ENCODE results near the gene PAK2. TPM values are rescaled to one million over a fixed set of nuclear protein-coding genes. Genes with fewer than 3 reads are reported as not detected.

The PAK2 gene
- polyA plus RNA-seq, 1 of the 3 experiments (the other 2 are of a cell fraction): 27.9 TPM

GRCh38 chr3:196803891-196804468 is 64.3 kb downstream of the PAK2 start:
- Histone ChIP-seq H3K36me3 (replicated peaks in 1 of 2; ENCODE audit: control insufficient read depth in 1 of 2, insufficient read depth in 2 of 2, low read length in 1 of 2) (peaks cover 32 to 47% of the 10 kb centered on the region in 2 experiments), H3F3A (replicated peaks; ENCODE audit: insufficient read depth) (peaks cover 23% of the 10 kb centered on the region), H3K79me2 (ENCODE audit: insufficient read depth) (peaks cover 29% of the 10 kb centered on the region; the same call in 1 of the 2 replicates), H3K9me3 (no peaks in the 10 kb centered on the region), H3K27me3 (ENCODE audit: insufficient read depth) (no peaks in the 10 kb centered on the region), H3K9me2 (no peaks in the 10 kb centered on the region), H3K9ac (no peak overlapping the region), H4K20me1 (ENCODE audit: insufficient read depth) (peaks cover 14% of the 10 kb centered on the region), H3K4me2 (no peak overlapping the region), H3K4me3 (ENCODE audit: low read depth in 2 of 2, low read length in 1 of 2) (no peak overlapping the region), H2AFZ (ENCODE audit: low read depth) (no peak overlapping the region), H3K27ac (ENCODE audit: low read depth in 2 of 2, low read length in 1 of 2) (peak overlapping the region; percentile 13 to 41; a peak in 3 of 4 replicates), H3K4me1 (ENCODE audit: control insufficient read depth in 1 of 2, insufficient read depth in 2 of 2, low read depth in 1 of 2, low read length in 1 of 2) (peaks cover 0 to 5% of the 10 kb centered on the region in 2 experiments; a peak in 2 of 4 replicates)
- TF ChIP-seq REST (IDR thresholded peaks at IDR 0.05; ENCODE audit: low read depth, low read length) (no peak), TCF12 (IDR thresholded peaks at IDR 0.05) (0 out of 2 replicates have a peak, but pooled peaks have one; percentile 16), MXI1 (IDR thresholded peaks at IDR 0.05; ENCODE audit: low read depth, low read length) (peak; percentile 46; the same call in 1 of the 2 replicates), MEF2A (IDR thresholded peaks at IDR 0.05; ENCODE audit: borderline replicate concordance, low read depth) (no peak), RAD21 (IDR thresholded peaks at IDR 0.05; ENCODE audit: low read length) (no peak), EP300 (IDR thresholded peaks at IDR 0.05; ENCODE audit: borderline replicate concordance in 1 of 2, low read depth in 1 of 2, low read length in 1 of 2) (0 out of 4 replicates have a peak, but pooled peaks of 1 of the 2 experiments have one; percentile 16), MAX (IDR thresholded peaks at IDR 0.05; ENCODE audit: low read depth) (no peak)
- DNase-seq: peak; percentile 28
- CTCF ChIA-PET: interaction anchor here (0.8 to 1.5 kb wide), 2 partner anchors 13 to 266 kb away, joined by 3 to 4 read pairs; no protein-coding TSS in a partner anchor
- 82% methylated on average over 9 of the region's 9 CpGs for WGBS (ENCODE audit: low lambda C conversion rate)
- POLR2A ChIA-PET: no interaction called here

- Histone ChIP-seq H2AFZ (ENCODE audit: low read depth) (no peak overlapping the region), H3K4me3 (ENCODE audit: low read depth in 2 of 2, low read length in 1 of 2) (no peak overlapping the region), H3K4me1 (ENCODE audit: control insufficient read depth in 1 of 2, insufficient read depth in 2 of 2, low read depth in 1 of 2, low read length in 1 of 2) (peaks cover 0 to 5% of the 10 kb centered on the region in 2 experiments; a peak in 2 of 4 replicates), H3K79me2 (ENCODE audit: insufficient read depth) (peaks cover 22% of the 10 kb centered on the region; the same call in 1 of the 2 replicates), H3K4me2 (no peak overlapping the region), H3K9me2 (no peaks in the 10 kb centered on the region), H3F3A (replicated peaks; ENCODE audit: insufficient read depth) (peaks cover 23% of the 10 kb centered on the region), H3K9me3 (no peaks in the 10 kb centered on the region), H4K20me1 (ENCODE audit: insufficient read depth) (peaks cover 14% of the 10 kb centered on the region), H3K36me3 (replicated peaks in 1 of 2; ENCODE audit: control insufficient read depth in 1 of 2, insufficient read depth in 2 of 2, low read length in 1 of 2) (peaks cover 30 to 51% of the 10 kb centered on the region in 2 experiments), H3K27me3 (ENCODE audit: insufficient read depth) (no peaks in the 10 kb centered on the region), H3K27ac (ENCODE audit: low read depth in 2 of 2, low read length in 1 of 2) (no peak overlapping the region), H3K9ac (no peak overlapping the region)
- POLR2A ChIA-PET: no interaction called here
- WGBS (ENCODE audit: low lambda C conversion rate): no CpG with 5 or more reads among the region's 1 CpG
- CTCF ChIA-PET: interaction anchor here (0.8 kb wide), 1 partner anchor 267 kb away, joined by 3 read pairs; no protein-coding TSS in a partner anchor
- DNase-seq: no peak
- TF ChIP-seq CHD2 (IDR thresholded peaks at IDR 0.05; ENCODE audit: low read length, partially characterized antibody) (no peak), CTCF (IDR thresholded peaks at IDR 0.05) (no peak), MXI1 (IDR thresholded peaks at IDR 0.05; ENCODE audit: low read depth, low read length) (no peak), FOSL2 (IDR thresholded peaks at IDR 0.05; ENCODE audit: borderline replicate concordance, low read depth) (no peak), RAD21 (IDR thresholded peaks at IDR 0.05; ENCODE audit: low read length) (no peak), GABPA (IDR thresholded peaks at IDR 0.05; ENCODE audit: low read depth) (no peak), MEF2A (IDR thresholded peaks at IDR 0.05; ENCODE audit: borderline replicate concordance, low read depth) (no peak), POLR2AphosphoS5 (IDR thresholded peaks at IDR 0.05; ENCODE audit: low read depth, low read length) (no peak)
Measured at GRCh38 chr3:196804773-196805172, 65.1 kb downstream of the PAK2 start.
